Esophagus squamous epithelium (tissue), 4 donors: ENCODE data around the gene MARCHF2.

ENCODE experiments used
- CTCF ChIP-seq, 6 experiments: fragments of 450-650 bp in 4 of 6; fragments of 200-600 bp in 2 of 6; sonication (generic) in 2 of 6; IDR thresholded peaks; one replicate each; pipeline ENCODE4 v1.5.1; 2016 to 2019; ENCODE audit warnings: antibody characterized with exemption in 6 of 6, mild to moderate bottlenecking in 4 of 6, moderate library complexity in 4 of 6
- POLR2A ChIP-seq, 4 donors: fragments of 450-650 bp; IDR thresholded peaks; one replicate each; pipeline ENCODE4 v1.6.1; 2017; ENCODE audit warnings: antibody characterized with exemption in 4 of 4, mild to moderate bottlenecking in 4 of 4, moderate library complexity in 3 of 4

- no peak for TF ChIP-seq CTCF (IDR thresholded peaks at IDR 0.05)
- TF ChIP-seq POLR2A (IDR thresholded peaks at IDR 0.05): no peak
These were observed 47.0 kb upstream of the MARCHF2 start for GRCh38 chr19:8366121-8366581.
